Renal pelvis (tissue), 4 donors: Measurements from ENCODE around the gene FLT1. TPM values are rescaled to one million over a fixed set of nuclear protein-coding genes. Genes with fewer than 3 reads are reported as not detected.

Source experiments
- DNase-seq: peaks from one replicate; pipeline ENCODE4 v3.0.0-alpha.2; 2013
- polyA plus RNA-seq, 3 donors: library from polyadenylated mRNA; unstranded; fragments of 120-200 nt; gene quantifications; one replicate each; pipeline ENCODE4 v1.2.1, GENCODE V29; 2013; ENCODE audit not compliant: insufficient read length in 3 of 3

FLT1 gene
- polyA plus RNA-seq, 3 donors, result 34.4 to 37.2 (median 35.1) TPM

DNA sequence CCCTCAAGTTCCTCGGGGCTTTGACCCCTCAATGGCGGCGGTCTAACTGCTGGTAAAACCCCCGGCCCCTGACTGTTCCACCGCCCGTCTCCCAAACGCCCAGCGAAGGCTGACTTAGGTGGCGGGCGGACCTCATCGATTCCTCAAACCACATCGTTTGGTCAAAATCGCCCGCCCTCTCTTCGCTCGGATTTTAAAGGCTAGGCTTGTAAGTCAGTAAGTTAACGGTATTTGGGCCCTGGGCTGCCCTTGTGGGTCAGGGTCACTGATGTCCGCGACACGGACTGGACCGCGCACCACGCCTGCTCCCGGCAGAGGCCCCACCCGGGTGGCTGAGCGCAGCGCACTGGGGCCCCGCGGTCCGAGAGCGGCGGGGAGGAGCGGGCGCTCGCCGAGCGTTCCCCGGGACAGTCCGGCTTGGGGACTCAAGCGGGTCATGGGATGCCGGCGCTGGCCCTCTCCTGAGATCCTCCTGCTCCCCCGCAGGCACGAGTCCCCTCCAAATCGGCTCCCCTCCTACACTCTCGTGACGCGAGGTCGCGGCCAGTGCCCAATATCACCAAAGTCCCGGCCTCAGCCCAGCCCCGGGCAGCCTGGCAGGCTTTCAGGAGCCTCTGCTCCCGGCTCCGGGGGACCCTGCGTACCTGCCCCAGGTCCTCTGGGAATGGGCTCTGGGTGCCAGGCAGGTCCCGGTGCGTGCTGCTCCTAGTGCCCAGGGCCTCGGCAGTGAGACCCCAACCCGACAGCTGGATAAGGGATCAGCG, 1.0 kb downstream of the FLT1 start:
- DNase-seq, result no peak

GRCh38 chr13:28492569-28493367, 2.2 kb downstream of the FLT1 start:
- no peak for DNase-seq

DNA sequence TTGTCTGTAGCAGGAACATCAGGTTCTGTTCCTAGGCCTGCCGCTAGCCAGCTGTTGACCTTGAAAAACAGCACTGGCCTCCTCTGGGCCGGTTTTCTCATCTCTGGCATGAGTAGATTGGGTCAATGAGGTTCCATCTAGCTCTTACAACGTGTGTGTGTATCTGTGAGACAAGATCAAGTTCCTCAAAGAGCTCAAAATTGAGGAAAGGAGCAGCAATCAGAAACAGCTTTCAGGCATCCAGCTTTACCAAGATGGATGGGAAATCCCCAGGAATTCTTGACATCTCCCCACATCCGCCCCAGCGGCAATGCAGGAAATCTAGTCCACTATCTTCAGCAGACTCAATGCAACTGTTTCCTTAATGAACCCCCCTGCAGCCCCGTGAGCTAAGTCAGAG, 4.9 kb downstream of the FLT1 start:
- DNase-seq, result no peak

GRCh38 chr13:28489524-28489931, 5.4 kb downstream of the FLT1 start:
- no peak for DNase-seq

DNA sequence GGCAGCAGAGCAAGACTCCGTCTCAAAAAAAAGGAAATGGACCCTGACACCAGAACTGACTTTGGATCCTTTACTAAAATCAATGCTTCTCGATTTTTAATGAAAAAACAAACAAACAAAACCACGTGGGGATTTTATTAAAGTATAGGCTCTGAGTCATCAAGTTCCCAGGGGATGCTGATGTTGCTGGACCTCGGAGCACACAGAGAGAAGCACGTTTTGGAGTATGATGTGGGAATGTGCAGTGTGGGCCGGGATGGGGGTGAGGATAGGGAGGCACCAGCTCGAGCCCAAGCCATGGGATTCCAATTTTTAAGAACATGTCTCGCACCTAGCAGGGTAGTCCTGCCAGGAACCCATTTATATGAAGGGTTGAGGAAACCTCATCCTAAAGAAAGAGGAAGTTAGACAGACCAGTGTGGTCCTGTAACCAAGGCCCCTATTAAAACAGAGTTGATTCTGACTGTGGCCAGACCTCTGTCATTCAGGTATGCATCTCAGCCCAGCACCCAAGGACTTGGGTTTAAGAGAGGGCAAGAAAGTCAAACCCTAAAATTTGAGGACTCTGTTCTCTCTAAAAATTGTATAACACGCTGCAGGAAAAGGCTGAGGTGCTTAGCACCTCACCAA, 6.4 kb downstream of the FLT1 start:
- no peak for DNase-seq

DNA sequence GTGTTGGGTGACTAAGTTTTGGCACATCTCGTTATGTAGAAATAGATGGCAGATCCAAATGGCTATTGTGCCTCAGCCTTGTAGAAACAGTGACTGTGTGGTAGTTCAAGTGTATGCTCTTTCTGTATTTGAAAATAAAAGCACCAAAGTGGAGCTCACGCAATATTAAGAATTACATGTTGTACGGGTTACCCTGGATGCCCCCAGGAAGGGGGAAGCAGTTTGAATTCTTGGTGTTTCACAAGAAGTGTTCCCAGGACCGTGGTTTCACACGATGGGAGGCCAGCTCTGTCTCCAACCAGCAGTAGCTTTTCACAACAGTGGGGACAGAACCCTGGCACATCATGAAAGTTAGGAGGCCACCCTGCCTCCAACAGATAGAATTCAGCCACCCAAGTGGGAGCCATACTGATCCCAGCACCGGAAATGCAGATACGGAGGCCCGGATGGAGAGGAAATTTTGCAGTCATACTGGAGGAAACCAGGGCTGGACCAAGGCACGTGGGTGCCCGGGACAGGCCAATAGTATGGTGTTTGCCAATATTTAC, 8.9 kb downstream of the FLT1 start:
- DNase-seq, result no peak

DNA sequence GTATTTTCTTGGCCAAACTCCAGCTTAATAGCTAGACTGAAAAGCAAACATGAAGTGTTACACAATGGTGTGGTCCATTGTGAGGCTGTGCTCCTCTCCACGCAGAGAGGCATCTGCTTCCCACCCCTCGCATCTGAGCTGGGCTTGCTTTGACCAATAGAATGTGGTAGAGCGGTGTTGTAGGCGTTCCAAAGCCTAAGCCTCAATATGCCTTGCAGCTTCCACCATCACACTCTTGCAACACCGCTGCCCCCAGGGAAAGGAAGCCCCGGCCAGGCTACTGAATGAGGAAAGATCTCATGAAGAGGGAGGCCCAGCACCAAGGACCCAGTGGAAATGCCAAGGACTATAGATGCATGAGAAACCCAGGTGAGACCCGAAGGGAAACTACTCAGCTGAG, 9.4 kb downstream of the FLT1 start:
- no peak for DNase-seq

DNA sequence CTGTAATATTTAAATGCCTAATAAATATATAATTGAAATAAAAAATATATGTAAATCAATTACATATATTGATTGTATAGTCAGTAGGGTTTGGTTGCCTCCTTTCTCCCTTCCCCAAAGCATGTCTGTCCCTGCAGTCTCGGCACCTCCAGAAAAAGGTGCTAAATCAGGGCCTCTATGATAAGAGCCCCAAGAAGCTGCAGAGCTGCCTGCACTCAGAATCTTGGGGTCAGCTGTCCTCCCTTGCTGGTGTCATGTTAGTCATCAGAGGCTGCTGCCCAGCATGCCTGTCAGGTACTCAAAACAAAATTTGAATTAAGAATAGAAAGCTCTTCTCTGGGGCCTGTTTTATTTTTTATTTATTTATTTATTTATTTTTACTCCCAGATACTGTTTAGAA, 9.8 kb downstream of the FLT1 start:
- DNase-seq, result no peak

GRCh38 chr13:28483313-28483931, 11.5 kb downstream of the FLT1 start:
- no peak for DNase-seq

GRCh38 chr13:28479005-28479404, 15.9 kb downstream of the FLT1 start:
- no peak for DNase-seq

DNA sequence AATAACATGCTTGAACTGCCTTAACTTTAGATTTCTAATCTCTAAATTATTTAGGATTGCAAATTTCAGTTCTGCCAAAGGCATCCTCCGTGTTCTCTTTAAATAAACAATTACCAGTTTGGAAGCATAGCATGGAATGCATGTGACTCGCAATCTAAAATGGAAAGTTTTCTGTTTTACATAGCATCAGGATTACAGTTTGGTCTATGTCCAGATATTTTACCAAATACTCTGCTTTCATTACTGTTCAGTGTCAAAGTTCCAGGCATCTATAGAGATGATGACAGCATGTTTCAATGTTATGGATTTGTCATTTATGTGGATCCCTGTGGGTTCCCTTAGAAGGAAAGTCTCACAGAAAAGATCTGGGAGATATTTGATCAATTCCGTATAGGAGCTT, 16.8 kb downstream of the FLT1 start:
- no peak for DNase-seq

GRCh38 chr13:28477709-28477973, 17.3 kb downstream of the FLT1 start:
- no peak for DNase-seq

GRCh38 chr13:28476919-28477708, 17.8 kb downstream of the FLT1 start:
- DNase-seq, result no peak

DNA sequence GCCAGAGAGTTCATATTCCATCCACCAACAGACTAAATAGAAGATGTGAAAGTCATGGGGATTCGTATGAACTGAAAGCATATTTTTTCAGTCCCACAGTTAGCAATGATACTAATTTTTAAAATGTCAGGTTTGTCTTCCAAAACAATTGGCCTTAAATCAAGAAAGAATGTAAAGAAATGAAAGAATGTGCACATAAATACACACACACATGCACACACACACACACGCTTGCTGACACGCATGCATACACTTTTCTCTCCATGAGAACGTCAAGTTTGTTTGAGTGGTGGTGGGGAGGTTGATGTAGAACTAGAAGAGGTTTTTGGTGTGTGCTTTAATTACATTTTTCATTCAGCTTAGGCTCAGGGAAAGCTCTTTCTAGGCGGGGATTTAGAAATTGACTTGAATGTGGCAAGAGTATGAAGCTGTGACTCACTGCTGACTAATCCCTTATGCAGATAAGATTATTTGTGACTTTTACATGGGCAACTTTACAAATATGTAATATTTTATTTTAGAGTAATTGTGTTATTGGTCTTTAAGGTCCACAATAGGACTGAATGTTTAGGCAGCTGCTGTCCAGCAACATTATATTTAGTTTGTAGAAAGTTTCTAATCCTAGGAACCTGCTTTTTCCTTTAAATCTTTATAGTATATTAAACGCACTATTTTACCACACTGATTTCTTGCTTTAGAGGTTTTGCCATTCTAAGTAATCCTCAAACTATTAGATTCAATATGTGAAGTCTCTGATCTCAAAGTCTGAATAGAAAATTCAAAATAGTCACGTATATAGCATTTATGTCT, 18.8 kb downstream of the FLT1 start:
- no peak for DNase-seq

GRCh38 chr13:28474491-28475134, 20.3 kb downstream of the FLT1 start:
- no peak for DNase-seq

- DNase-seq, result no peak
Observed at GRCh38 chr13:28473044-28473443, 21.9 kb downstream of the FLT1 start.

- DNase-seq, result no peak
Observed at GRCh38 chr13:28471421-28471820, 23.5 kb downstream of the FLT1 start.

DNA sequence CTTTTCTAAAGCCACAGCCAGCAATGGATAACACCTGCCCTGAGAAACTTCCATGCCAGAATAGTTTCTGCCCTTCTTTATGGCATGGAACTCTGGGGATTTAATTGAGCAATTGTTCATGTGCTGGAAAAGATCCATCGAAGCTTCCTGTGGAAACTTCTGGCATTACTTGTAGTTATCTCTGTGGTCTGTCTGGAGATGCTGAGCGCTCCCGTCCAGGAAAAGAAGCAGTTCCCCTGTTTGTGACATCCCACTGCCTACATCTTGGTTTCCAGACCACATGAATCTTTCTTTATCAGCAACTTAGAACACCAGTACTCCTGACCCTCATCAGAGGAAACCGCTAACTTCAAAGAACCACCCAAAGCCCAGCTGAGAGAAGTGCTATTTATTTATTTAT, 24.6 kb downstream of the FLT1 start:
- DNase-seq, result no peak

- DNase-seq, result no peak
Observed at GRCh38 chr13:28469316-28469715, 25.6 kb downstream of the FLT1 start.
